RWPE1 (cell line): ENCODE results near the gene LGALS3BP.
A peak's percentile ranks its signal among the peaks of the same experiment; 100 is the strongest.
"Not testable (repeated sequence)": the region's sequence is repeated elsewhere in the genome, so short reads cannot be mapped to it uniquely, and the experiment has no call there.

Experiments used
- CTCF ChIA-PET: fragments of 350-600 bp; sonication (Branson Sonifier 250); formaldehyde crosslinking; extraction: SDS; loops from one replicate; lab custom pipeline; 2021; lab: Yijun Ruan, JAX
- POLR2A ChIA-PET: fragments of 400-600 bp; formaldehyde crosslinking; extraction: SDS; loops from one replicate; lab custom pipeline; 2020; ENCODE audit warnings: antibody characterized with exemption; ENCODE audit not compliant: low non-redundant PET; lab: Yijun Ruan, JAX
- DNase-seq: peaks from one replicate; pipeline ENCODE4 v3.0.0; 2012; ENCODE audit warnings: low spot score
- H3K27ac ChIP-seq: fragments of 450-650 bp; 2 replicates; pipeline ENCODE4 v1.5.1; 2017
- TF ChIP-seq, protein P1 (sequence below): fragments of 450-650 bp; conservative IDR thresholded peaks from 2 replicates; pipeline ENCODE4 v1.5.1; 2017; ENCODE audit warnings: low read depth, mild to moderate bottlenecking

LGALS3BP gene

DNA sequence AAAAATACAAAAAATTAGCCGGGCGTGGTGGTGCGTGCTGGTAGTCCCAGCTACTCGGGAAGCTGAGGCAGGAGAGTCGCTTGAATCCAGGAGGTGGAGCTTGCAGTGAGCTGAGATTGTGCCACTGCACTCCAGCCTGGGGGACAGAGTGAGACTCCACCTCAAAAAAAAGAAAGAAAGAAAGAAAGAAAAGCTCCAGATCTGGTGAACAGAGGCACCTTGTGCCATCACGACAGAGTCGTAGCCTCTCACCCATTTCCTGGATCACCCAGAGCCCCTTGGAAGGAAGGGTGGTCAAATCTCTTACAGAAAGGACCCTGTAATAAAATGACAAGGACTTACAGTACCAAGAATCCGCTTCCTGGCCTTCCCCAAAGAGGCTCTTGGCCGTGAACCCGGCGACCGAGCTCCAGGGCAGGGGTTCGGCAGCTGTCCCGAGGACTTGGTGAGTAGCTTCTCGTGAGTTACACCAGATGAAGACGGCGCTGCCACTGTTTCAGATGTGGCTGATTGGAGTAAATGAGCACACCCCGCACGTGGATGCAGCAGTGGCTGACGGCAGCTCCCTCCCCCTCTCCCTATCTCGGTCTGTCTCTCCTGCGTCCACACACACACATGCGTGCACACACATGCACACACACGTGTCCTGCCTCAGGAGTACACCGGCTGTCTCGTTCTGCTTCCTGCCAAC lies 13.5 kb downstream of the LGALS3BP start:
- ChIA-PET POLR2A (interaction anchor here (0.5 to 0.6 kb wide), 2 partner anchors 22 to 33 kb away, joined by 3 to 7 read pairs; no protein-coding TSS in a partner anchor), CTCF (interaction anchor here (0.9 kb wide), 1 partner anchor 43 kb away, joined by 3 read pairs; no protein-coding TSS in a partner anchor)
- H3K27ac ChIP-seq = peak overlapping the region; percentile 3; the same call in 1 of the 2 replicates
- DNase-seq = no peak
- TF ChIP-seq, protein P1, sequence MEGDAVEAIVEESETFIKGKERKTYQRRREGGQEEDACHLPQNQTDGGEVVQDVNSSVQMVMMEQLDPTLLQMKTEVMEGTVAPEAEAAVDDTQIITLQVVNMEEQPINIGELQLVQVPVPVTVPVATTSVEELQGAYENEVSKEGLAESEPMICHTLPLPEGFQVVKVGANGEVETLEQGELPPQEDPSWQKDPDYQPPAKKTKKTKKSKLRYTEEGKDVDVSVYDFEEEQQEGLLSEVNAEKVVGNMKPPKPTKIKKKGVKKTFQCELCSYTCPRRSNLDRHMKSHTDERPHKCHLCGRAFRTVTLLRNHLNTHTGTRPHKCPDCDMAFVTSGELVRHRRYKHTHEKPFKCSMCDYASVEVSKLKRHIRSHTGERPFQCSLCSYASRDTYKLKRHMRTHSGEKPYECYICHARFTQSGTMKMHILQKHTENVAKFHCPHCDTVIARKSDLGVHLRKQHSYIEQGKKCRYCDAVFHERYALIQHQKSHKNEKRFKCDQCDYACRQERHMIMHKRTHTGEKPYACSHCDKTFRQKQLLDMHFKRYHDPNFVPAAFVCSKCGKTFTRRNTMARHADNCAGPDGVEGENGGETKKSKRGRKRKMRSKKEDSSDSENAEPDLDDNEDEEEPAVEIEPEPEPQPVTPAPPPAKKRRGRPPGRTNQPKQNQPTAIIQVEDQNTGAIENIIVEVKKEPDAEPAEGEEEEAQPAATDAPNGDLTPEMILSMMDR = no peak

DNA sequence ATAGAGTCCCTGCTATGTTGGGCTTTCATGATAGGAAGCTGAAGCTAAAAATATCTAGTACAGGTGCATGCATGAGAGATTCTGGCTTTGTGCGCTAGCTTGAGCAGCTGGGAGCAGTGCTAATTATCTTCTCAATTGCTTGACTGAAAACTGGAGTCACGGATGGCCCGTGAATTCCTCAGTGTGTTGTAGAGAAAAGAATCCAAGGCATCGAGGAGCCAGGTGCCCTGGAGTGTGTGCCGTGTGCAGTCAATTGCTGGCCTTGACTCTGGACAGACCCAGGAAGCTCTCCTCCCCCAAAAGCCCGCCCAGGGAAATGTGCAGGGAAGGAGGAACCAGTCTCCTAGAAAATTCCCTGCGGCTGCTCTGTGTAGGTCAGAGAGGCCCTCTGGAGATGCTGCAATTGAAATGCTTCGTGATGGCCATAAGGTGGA lies 14.2 kb downstream of the LGALS3BP start:
- ChIA-PET POLR2A (interaction anchor here (0.5 kb wide), 1 partner anchor 21 kb away, joined by 7 read pairs; no protein-coding TSS in a partner anchor), CTCF (interaction anchor here (0.9 kb wide), 1 partner anchor 42 kb away, joined by 3 read pairs; no protein-coding TSS in a partner anchor)
- DNase-seq = no peak
- H3K27ac ChIP-seq = peak overlapping the region; percentile 3; the same call in 1 of the 2 replicates
- TF ChIP-seq, protein P1 = no peak

DNA sequence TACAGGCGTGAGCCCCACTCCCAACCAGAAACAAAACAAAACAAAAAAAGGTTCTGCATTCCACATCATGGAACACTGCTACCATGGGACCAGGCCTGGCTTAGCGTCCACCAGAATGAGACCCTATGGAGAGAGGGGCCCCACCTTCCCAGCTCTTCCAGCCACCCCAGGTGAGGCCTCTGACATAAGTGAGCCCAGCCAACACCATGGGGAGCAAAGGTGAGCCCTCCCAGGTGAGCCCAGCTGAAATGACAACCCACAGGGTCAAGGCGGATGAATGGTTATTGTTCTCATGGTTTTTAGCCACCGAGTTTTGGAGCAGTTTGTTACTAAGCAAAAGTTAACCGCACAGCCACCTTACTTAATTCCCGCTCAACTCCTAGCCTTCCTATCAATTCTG lies 16.3 kb downstream of the LGALS3BP start:
- DNase-seq = no peak
- ChIA-PET CTCF (interaction anchor here (0.7 kb wide), 1 partner anchor 92 kb away, joined by 4 read pairs; no protein-coding TSS in a partner anchor), POLR2A (no interaction called here)
- TF ChIP-seq, protein P1 = no peak
- H3K27ac ChIP-seq = no peak overlapping the region

DNA sequence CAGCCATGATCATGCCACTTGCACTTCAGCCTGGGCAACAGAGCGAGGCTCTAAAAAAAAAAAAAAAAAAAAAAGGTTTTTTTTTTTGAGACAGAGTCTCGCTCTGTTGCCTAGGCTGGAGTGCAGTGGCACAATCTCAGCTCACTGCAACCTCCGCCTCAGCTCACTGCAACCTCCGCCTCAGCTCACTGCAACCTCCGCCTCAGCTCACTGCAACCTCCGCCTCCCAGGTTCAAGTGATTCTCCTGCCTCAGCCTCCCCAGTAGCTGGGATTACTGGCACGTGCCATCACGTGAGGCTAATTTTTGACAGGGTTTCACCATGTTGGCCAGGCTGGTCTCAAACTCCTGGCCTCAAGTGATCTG lies 16.8 kb downstream of the LGALS3BP start:
- H3K27ac ChIP-seq, POLR2A ChIA-PET: not testable (repeated sequence)
- CTCF ChIA-PET = interaction anchor here (0.7 to 0.9 kb wide), 2 partner anchors 8 to 92 kb away, joined by 4 to 5 read pairs; no protein-coding TSS in a partner anchor

DNA sequence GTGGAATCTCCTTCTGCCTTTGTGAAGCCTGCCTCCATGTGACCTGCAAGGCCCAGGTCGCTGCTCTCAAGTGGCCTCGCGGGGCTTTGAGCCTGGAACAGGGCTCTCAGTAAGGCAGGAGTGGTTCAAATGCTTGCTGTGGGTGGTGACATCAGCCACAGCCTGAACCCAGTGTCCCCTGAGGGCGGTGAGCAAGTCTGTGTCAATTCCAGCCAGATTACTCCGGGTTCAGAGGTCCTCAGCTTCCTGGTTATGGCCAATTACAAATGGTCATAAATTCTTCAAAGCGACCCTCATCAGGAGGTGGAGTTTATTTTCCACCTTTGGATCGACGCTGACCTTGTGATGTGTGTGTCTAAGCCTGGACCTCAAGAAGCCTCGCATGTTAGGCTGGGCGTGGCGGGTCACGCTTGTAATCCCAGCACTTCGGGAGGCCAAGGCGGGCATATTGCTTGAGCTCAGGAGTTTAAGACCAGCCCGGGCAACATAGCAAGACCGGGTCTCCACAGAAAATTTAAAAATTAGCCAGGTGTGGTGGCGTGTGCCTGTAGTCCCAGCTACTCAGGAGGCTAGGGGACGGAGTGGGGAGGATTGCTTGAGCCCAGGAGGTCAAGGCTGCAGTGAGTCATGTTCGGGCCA lies 17.3 kb downstream of the LGALS3BP start:
- ChIA-PET POLR2A (no interaction called here), CTCF (interaction anchor here (0.7 to 0.9 kb wide), 2 partner anchors 8 to 92 kb away, joined by 4 to 5 read pairs; no protein-coding TSS in a partner anchor)
- TF ChIP-seq, protein P1 = no peak
- no peak overlapping the region; the same call in 1 of the 2 replicates for H3K27ac ChIP-seq
- DNase-seq = no peak

More for the DNA sequence above, 16.8 kb downstream of the LGALS3BP start:
- not testable (repeated sequence) for DNase-seq

DNA sequence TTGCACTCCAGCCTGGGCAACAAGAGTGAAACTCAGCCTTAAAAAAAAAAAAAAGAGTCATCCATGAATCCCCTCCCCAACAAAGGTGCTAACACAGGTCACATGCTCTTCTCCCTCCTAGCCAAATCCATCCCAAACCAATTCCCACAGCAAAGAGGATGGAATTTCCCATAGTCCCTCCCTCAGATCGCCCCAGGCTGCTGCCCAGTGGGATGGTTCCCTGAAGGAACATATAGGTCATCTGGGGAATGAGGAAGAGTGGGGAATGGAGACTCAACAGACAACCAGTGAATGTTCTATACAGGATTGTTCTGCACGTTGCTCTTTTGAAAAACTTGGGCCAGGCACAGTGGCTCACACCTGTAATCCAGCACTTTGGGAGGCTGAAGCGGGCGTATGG lies 18.2 kb downstream of the LGALS3BP start:
- TF ChIP-seq, protein P1 = no peak
- no peak for DNase-seq
- POLR2A ChIA-PET = no interaction called here
- no peak overlapping the region for H3K27ac ChIP-seq
- CTCF ChIA-PET = interaction anchor here (0.6 to 0.7 kb wide), 2 partner anchors 8 to 296 kb away, joined by 3 read pairs; no protein-coding TSS in a partner anchor
